ENCODE measurements around the gene CYB5RL. TPM values are rescaled to one million over a fixed set of nuclear protein-coding genes. Genes with fewer than 3 reads are reported as not detected.
A peak's percentile ranks its signal among the peaks of the same experiment; 100 is the strongest.

The CYB5RL gene
- total and polyA plus RNA-seq, 2 of the 13 experiments (the other 11 are each of a cell fraction or from before 2014, with no cell fraction given): 3.7 to 5.0 TPM

- WGBS (ENCODE audit: low lambda C conversion rate): 97% methylated on average over 12 of the region's 12 CpGs
These were observed 21.4 kb upstream of the CYB5RL start for GRCh38 chr1:54221113-54221834.

More at GRCh38 chr1:54221113-54221834, 21.4 kb upstream of the CYB5RL start:
- in situ Hi-C loops (cut with HindIII; ENCODE audit: extremely low pct_ligation_motif_present, low pct_unique_long_range_greater_than_20kb): no loop called here
- ChIA-PET CTCF (ENCODE audit: low intra/inter-chr PET ratio, low total read pairs) (no interaction called here), POLR2A (interaction anchor here (1.4 to 2.0 kb wide), 2 partner anchors 21 kb away, joined by 7 to 8 read pairs; partner anchors contain the start of genes CYB5RL and MRPL37)
- no TSS peak for BruUV-seq (replicated peaks)
- TF ChIP-seq ZNF446 (CRISPR knock-in tag; IDR thresholded peaks at IDR 0.05): no peak
- peak; percentile 43 for TF ChIP-seq MNT (IDR thresholded peaks at IDR 0.05)
- no peak overlapping the region for H3K4me2 ChIP-seq (ENCODE audit: low read depth, low read length)
- H3K36me3 ChIP-seq (replicated peaks in 1 of 2; ENCODE audit: control insufficient read depth in 1 of 2, insufficient read depth in 2 of 2, low read length in 2 of 2): peaks cover 26 to 51% of the 10 kb centered on the region in 2 experiments; a peak in 4 of 5 replicates
- no peaks in the 10 kb centered on the region for H3K27me3 ChIP-seq (ENCODE audit: control insufficient read depth in 1 of 2, insufficient read depth in 2 of 2, low read length in 2 of 2)
- H3K9me3 ChIP-seq (ENCODE audit: low read length): no peaks in the 10 kb centered on the region
- H2AFZ ChIP-seq (ENCODE audit: low read length): no peak overlapping the region
- intact Hi-C loops (cut with micrococcal nuclease; ENCODE audit: unreplicated experiment): no loop called here
- no peaks in the 10 kb centered on the region for H3K79me2 ChIP-seq (ENCODE audit: insufficient read depth, low read length)
- no peak overlapping the region for H3K9ac ChIP-seq (ENCODE audit: insufficient read depth, low read depth, low read length)
- peaks cover 27% of the 10 kb centered on the region for H3K4me1 ChIP-seq (ENCODE audit: insufficient read depth, low read length)
- FAIRE-seq (no peak), ATAC-seq (no peak; the same call in 2 of the 3 replicates), DNase-seq (ENCODE audit: low spot score) (no peak)
- no peak overlapping the region for H3K27ac ChIP-seq (ENCODE audit: extremely low read length, insufficient read depth, low read length)
- H4K20me1 ChIP-seq (ENCODE audit: insufficient read depth, low read length): no peaks in the 10 kb centered on the region
- no peak overlapping the region for H3K4me3 ChIP-seq (replicated peaks in 1 of 3; ENCODE audit: insufficient read depth in 1 of 3, low read depth in 2 of 3, low read length in 3 of 3)
